ENCODE results near the gene PHF21B. TPM values are rescaled to one million over a fixed set of nuclear protein-coding genes. Genes with fewer than 3 reads are reported as not detected.

PHF21B gene
- total and polyA plus RNA-seq, 2 donors (not counting 3 experiments of a cell fraction or from before 2014, with no cell fraction given): not detected

- POLR2A ChIA-PET: no interaction called here
- DNase-seq (ENCODE audit: low read depth, low spot score): no peak
- BruUV-seq (replicated peaks): no TSS peak
- no peak overlapping the region for H3K27ac ChIP-seq (ENCODE audit: insufficient read depth, low read depth, low read length)
- H3K4me1 ChIP-seq (ENCODE audit: control insufficient read depth, extremely low read depth, insufficient read depth, low read length): no peaks in the 10 kb centered on the region
- peaks cover 2% of the 10 kb centered on the region for H3K9me3 ChIP-seq (replicated peaks; ENCODE audit: control insufficient read depth, insufficient read depth, low read length)
- no peaks in the 10 kb centered on the region for H3K9me1 ChIP-seq (replicated peaks; ENCODE audit: control insufficient read depth, extremely low read depth, insufficient read depth, low read length)
- H4K20me1 ChIP-seq (replicated peaks; ENCODE audit: control insufficient read depth, extremely low read depth, insufficient read depth, low read length): no peaks in the 10 kb centered on the region
- TF ChIP-seq POLR2A (IDR thresholded peaks at IDR 0.05; ENCODE audit: low read depth, low read length): no peak
- no peak for TF ChIP-seq EZH2 (IDR thresholded peaks at IDR 0.05; ENCODE audit: borderline replicate concordance, low read depth, low read length, severe bottlenecking)
- TF ChIP-seq MYC (IDR thresholded peaks at IDR 0.05; ENCODE audit: low read depth, low read length): no peak
- no peak for TF ChIP-seq CTCF (IDR thresholded peaks at IDR 0.05; ENCODE audit: extremely low read depth in 1 of 2, insufficient read depth in 1 of 2, low read depth in 1 of 2, low read length in 2 of 2)
- TF ChIP-seq POLR2AphosphoS5 (IDR thresholded peaks at IDR 0.05; ENCODE audit: insufficient read depth, low read depth, low read length): no peak
- no peak for TF ChIP-seq FOS (IDR thresholded peaks at IDR 0.05; ENCODE audit: borderline replicate concordance, insufficient read depth, low read length)
- TF ChIP-seq GATA2 (IDR thresholded peaks at IDR 0.05; ENCODE audit: insufficient read depth, insufficient read length, low read depth, low read length): no peak
- no peak for TF ChIP-seq MAX (IDR thresholded peaks at IDR 0.05; ENCODE audit: insufficient read depth, insufficient read length)
- TF ChIP-seq JUN (IDR thresholded peaks at IDR 0.05; ENCODE audit: borderline replicate concordance, insufficient read depth, insufficient read length, low read depth): no peak
- no peak for FAIRE-seq
- H3K27me3 ChIP-seq (ENCODE audit: control insufficient read depth in 2 of 2, insufficient read depth in 2 of 2, low read length in 2 of 2): no peaks in the 10 kb centered on the region
- no peaks in the 10 kb centered on the region for H3K36me3 ChIP-seq (ENCODE audit: control insufficient read depth in 2 of 2, extremely low read depth in 1 of 2, insufficient read depth in 2 of 2, low read length in 2 of 2)
- intact Hi-C loops (cut with micrococcal nuclease): no loop called here
- dilution Hi-C loops (cut with MboI; ENCODE audit: extremely low pct_ligation_motif_present, low sequenced_read_pairs): no loop called here
- H3K79me2 ChIP-seq (ENCODE audit: control insufficient read depth, insufficient read depth, low read length): no peaks in the 10 kb centered on the region
- no peak overlapping the region for H3K4me2 ChIP-seq (ENCODE audit: insufficient read depth, low read length)
- H3K9ac ChIP-seq (replicated peaks; ENCODE audit: extremely low read depth, insufficient read depth, low read length): no peak overlapping the region
- CTCF ChIA-PET: no interaction called here
- no peak overlapping the region for H3K4me3 ChIP-seq (replicated peaks in 1 of 3; ENCODE audit: insufficient read depth in 1 of 3, low read depth in 1 of 3, low read length in 3 of 3)
- H2AFZ ChIP-seq (ENCODE audit: low read depth, low read length): no peak overlapping the region
Observed at GRCh38 chr22:44890416-44891292, 119.2 kb downstream of the PHF21B start.
